GM18498 (cell line): ENCODE data around the gene RSPH9.
"Not testable (repeated sequence)": the region's sequence is repeated elsewhere in the genome, so short reads cannot be mapped to it uniquely, and the experiment has no call there.

ENCODE experiments used
- ATAC-seq: cut with Tn5 transposase; IDR thresholded peaks from one replicate; pipeline ENCODE4 v1.9.1; 2021; ENCODE audit warnings: mild to moderate bottlenecking, moderate library complexity; ENCODE audit not compliant: unreplicated experiment

The RSPH9 gene

GRCh38 chr6:43628393-43629103 lies 16.3 kb upstream of the RSPH9 start:
- peak; percentile 22 for ATAC-seq

- peak; percentile 85 for ATAC-seq
These were observed 15.7 kb upstream of the RSPH9 start, which contains the start of gene GTPBP2 for GRCh38 chr6:43629104-43629504. Gene GTPBP2 (minus strand): TSS chr6:43629264. CDS start chr6:43629162, 102 bp downstream.

GRCh38 chr6:43629505-43630300 lies 15.1 kb upstream of the RSPH9 start:
- peak; percentile 65 for ATAC-seq

- ATAC-seq, result no peak
These were observed 13.7 kb upstream of the RSPH9 start for GRCh38 chr6:43630980-43631619.

- ATAC-seq, result not testable (repeated sequence)
These were observed 11.8 kb upstream of the RSPH9 start for GRCh38 chr6:43633002-43633401.

GRCh38 chr6:43634702-43635303 lies 10.0 kb upstream of the RSPH9 start:
- no peak for ATAC-seq

- peak; percentile 80 for ATAC-seq
These were observed 9.2 kb upstream of the RSPH9 start, which contains the start of gene MAD2L1BP for GRCh38 chr6:43635387-43636307. Gene MAD2L1BP (plus strand): TSS chr6:43635840. CDS start chr6:43635876, 36 bp downstream.

GRCh38 chr6:43636308-43636659 lies 8.6 kb upstream of the RSPH9 start:
- peak; percentile 20 for ATAC-seq

GRCh38 chr6:43639984-43640800 lies 4.6 kb upstream of the RSPH9 start:
- no peak for ATAC-seq

GRCh38 chr6:43645613-43645964 lies 753 bp downstream of the RSPH9 start:
- ATAC-seq, result peak; percentile 11

- ATAC-seq, result no peak
These were observed 2.8 kb downstream of the RSPH9 start for GRCh38 chr6:43647613-43648012.

GRCh38 chr6:43648248-43648647 lies 3.4 kb downstream of the RSPH9 start:
- ATAC-seq, result no peak

GRCh38 chr6:43652822-43653221 lies 8.0 kb downstream of the RSPH9 start:
- ATAC-seq, result not testable (repeated sequence)

GRCh38 chr6:43657221-43657802 lies 12.5 kb downstream of the RSPH9 start:
- no peak for ATAC-seq

- ATAC-seq, result no peak
These were observed 13.3 kb downstream of the RSPH9 start for GRCh38 chr6:43658161-43658560.

- ATAC-seq, result not testable (repeated sequence)
These were observed 18.1 kb downstream of the RSPH9 start for GRCh38 chr6:43662948-43663347.

GRCh38 chr6:43665376-43665775 lies 20.5 kb downstream of the RSPH9 start:
- ATAC-seq, result no peak

- no peak for ATAC-seq
These were observed 21.5 kb downstream of the RSPH9 start for GRCh38 chr6:43666196-43666920.
